K562 (cell line): Measurements from ENCODE around the gene MARCHF3. TPM values are rescaled to one million over a fixed set of nuclear protein-coding genes. Genes with fewer than 3 reads are reported as not detected.

Experiments
- ATAC-seq: fragments of 200-7000 bp; cut with Tn5 transposase; 3 replicates; pipeline ENCODE4 v1.9.1; 2020; ENCODE audit warnings: moderate library complexity
- BruUV-seq: library from RNA; stranded (reverse); fragments of 400-500 nt; replicated peaks from 2 replicates; lab custom pipeline; 2021; lab: Mats Ljungman, UMichigan
- CTCF ChIA-PET: fragments of 300-600 bp; formaldehyde crosslinking; extraction: SDS; loops from one replicate; lab custom pipeline; 2021; ENCODE audit warnings: low intra/inter-chr PET ratio; lab: Yijun Ruan, JAX
- POLR2A ChIA-PET: fragments of 300-600, 350-650 bp; sonication (Branson Sonifier 250); formaldehyde crosslinking; extraction: SDS; loops from one replicate; lab custom pipeline; 2021; ENCODE audit warnings: antibody characterized with exemption, inconsistent platforms; lab: Yijun Ruan, JAX
- DNase-seq, 4 experiments: peaks; one replicate each; pipeline versions ENCODE4 v3.0.0 to v3.0.0-alpha.2; 2011 to 2018; ENCODE audit warnings: low spot score in 3 of 4, mixed read lengths in 3 of 4; ENCODE audit errors: extremely low read depth in 1 of 4
- FAIRE-seq: peaks from 2 replicates; lab custom pipeline; 2011; peaks lifted over from hg19 to GRCh38; lab: Jason Lieb, UNC
- H2AFZ ChIP-seq: 2 replicates; pipeline ENCODE4 v1.6.0; 2011; ENCODE audit warnings: low read depth, low read length, control low read depth, inconsistent platforms
- H3K27ac ChIP-seq: fragments of 200-600 bp; 3 replicates; pipeline ENCODE4 v1.8.0; 2011; ENCODE audit warnings: low read depth, mild to moderate bottlenecking, control low read depth, inconsistent platforms, low read length, moderate library complexity, mixed read lengths; ENCODE audit errors: extremely low read depth
- H3K27me3 ChIP-seq, 2 experiments: fragments of 300-600 bp in 1 of 2; 2 replicates in 1 of 2; 3 replicates in 1 of 2; pipeline versions ENCODE4 v1.6.0 to v1.8.0; 2011; ENCODE audit warnings: inconsistent platforms in 2 of 2, low read length in 2 of 2, mild to moderate bottlenecking in 1 of 2, mixed read lengths in 1 of 2, moderate library complexity in 1 of 2; ENCODE audit not compliant: control insufficient read depth in 2 of 2, insufficient read depth in 2 of 2
- H3K36me3 ChIP-seq: fragments of 300-600 bp; 3 replicates; pipeline ENCODE4 v1.8.0; 2011; ENCODE audit warnings: mild to moderate bottlenecking, low read length, inconsistent platforms; ENCODE audit not compliant: control insufficient read depth, insufficient read depth
- H3K4me1 ChIP-seq, 2 experiments: fragments of 200-600 bp in 1 of 2; replicated peaks in 1 of 2; 2 replicates in 1 of 2; 3 replicates in 1 of 2; pipeline versions ENCODE4 v1.5.1 to v1.8.0; 2011; ENCODE audit warnings: inconsistent platforms in 2 of 2, low read length in 2 of 2, mild to moderate bottlenecking in 1 of 2, mixed read lengths in 1 of 2, moderate library complexity in 1 of 2; ENCODE audit not compliant: control insufficient read depth in 2 of 2, insufficient read depth in 2 of 2
- H3K4me2 ChIP-seq: 2 replicates; pipeline ENCODE4 v1.6.1; 2011; ENCODE audit warnings: low read length, control low read depth, inconsistent platforms, mixed read lengths; ENCODE audit not compliant: insufficient read depth
- H3K4me3 ChIP-seq: fragments of 200-600 bp; sonication (generic), shearing (Covaris generic); 2 replicates; pipeline ENCODE4 v1.5.1; 2016; ENCODE audit warnings: control low read depth, inconsistent platforms
- H3K79me2 ChIP-seq: fragments of 200-600 bp; 3 replicates; pipeline ENCODE4 v1.8.0; 2011; ENCODE audit warnings: low read length, inconsistent platforms; ENCODE audit not compliant: control insufficient read depth, insufficient read depth
- H3K9ac ChIP-seq, 2 experiments: 2 replicates each; pipeline versions ENCODE4 v1.6.0 to v1.6.1; 2011; ENCODE audit warnings: low read depth in 2 of 2, low read length in 2 of 2, control low read depth in 1 of 2, inconsistent platforms in 1 of 2, mild to moderate bottlenecking in 1 of 2, mixed read lengths in 1 of 2; ENCODE audit not compliant: insufficient read depth in 1 of 2
- H3K9me1 ChIP-seq: one replicate; pipeline ENCODE4 v1.6.0; 2011; ENCODE audit warnings: inconsistent platforms, mild to moderate bottlenecking, low read length, moderate library complexity; ENCODE audit not compliant: control insufficient read depth, insufficient read depth
- H3K9me3 ChIP-seq: replicated peaks from 2 replicates; pipeline ENCODE4 v1.5.1; 2011; ENCODE audit warnings: low read depth, low read length, inconsistent platforms; ENCODE audit not compliant: control insufficient read depth, insufficient read depth
- H4K20me1 ChIP-seq: replicated peaks from 2 replicates; pipeline ENCODE4 v1.6.1; 2011; ENCODE audit warnings: low read length, inconsistent platforms, mixed read lengths; ENCODE audit not compliant: control insufficient read depth, insufficient read depth
- BACH1 ChIP-seq: fragments of 200-800 bp; sonication (Bioruptor generic); IDR thresholded peaks from 2 replicates; pipeline ENCODE4 v1.6.1; 2016; ENCODE audit warnings: missing genetic modification characterization, missing compliant biosample characterization
- CEBPG ChIP-seq, 3 experiments: fragments of 200-800 bp in 1 of 3; sonication (Bioruptor generic) in 1 of 3; sonication (generic) in 1 of 3; formaldehyde crosslinking in 1 of 3; IDR thresholded peaks in 2 of 3; conservative IDR thresholded peaks in 1 of 3; 2 replicates each; pipeline versions ENCODE4 v1.6.1 to v1.8.0; 2016 to 2022; ENCODE audit warnings: missing compliant biosample characterization in 2 of 3, missing genetic modification characterization in 2 of 3, mild to moderate bottlenecking in 1 of 3, missing genetic modification reagents in 1 of 3
- FOSL1 ChIP-seq: fragments of 200-800 bp; sonication (Bioruptor generic); conservative IDR thresholded peaks from 2 replicates; pipeline ENCODE4 v1.6.1; 2016; ENCODE audit warnings: missing genetic modification characterization, missing compliant biosample characterization
- FOXK2 ChIP-seq, 2 experiments: fragments of 450-650 bp; IDR thresholded peaks in 1 of 2; conservative IDR thresholded peaks in 1 of 2; 2 replicates each; pipeline ENCODE4 v1.6.1; 2016; ENCODE audit warnings: low read depth in 2 of 2, mild to moderate bottlenecking in 1 of 2
- MEF2D ChIP-seq: conservative IDR thresholded peaks from 2 replicates; pipeline ENCODE4 v1.6.1; 2016; ENCODE audit warnings: low read depth, missing genetic modification characterization, missing compliant biosample characterization
- MYNN ChIP-seq, 2 experiments: sonication (generic); formaldehyde crosslinking in 1 of 2; IDR thresholded peaks; 2 replicates each; pipeline versions ENCODE4 v1.5.0 to v1.6.1; 2016 to 2020; ENCODE audit warnings: antibody characterized with exemption in 1 of 2, missing genetic modification reagents in 1 of 2
- PHTF2 ChIP-seq: fragments of 250-450 bp; sonication (Bioruptor Pico); IDR thresholded peaks from 2 replicates; pipeline ENCODE4 v1.5.0; 2021; ENCODE audit warnings: mild to moderate bottlenecking
- RFX1 ChIP-seq: fragments of 450-650 bp; IDR thresholded peaks from 2 replicates; pipeline ENCODE4 v1.6.1; 2016; ENCODE audit warnings: mild to moderate bottlenecking, moderate library complexity
- SOX6 ChIP-seq: fragments of 450-650 bp; IDR thresholded peaks from 2 replicates; pipeline ENCODE4 v1.6.1; 2014; ENCODE audit warnings: mild to moderate bottlenecking
- TEAD4 ChIP-seq, 2 experiments: sonication (generic) in 1 of 2; formaldehyde crosslinking in 1 of 2; IDR thresholded peaks; 2 replicates each; pipeline versions ENCODE4 v1.6.1 to v1.8.0; 2012 to 2022; ENCODE audit warnings: borderline replicate concordance in 1 of 2, inconsistent platforms in 1 of 2, low read length in 1 of 2, mild to moderate bottlenecking in 1 of 2, missing genetic modification reagents in 1 of 2
- U2AF1 ChIP-seq: fragments of 200-400 bp; formaldehyde crosslinking; optimal IDR thresholded peaks from 2 replicates; pipeline ENCODE3; 2017; ENCODE audit warnings: mild to moderate bottlenecking, low read depth, low read length, moderate library complexity
- ZNF239 ChIP-seq: fragments of 250-450 bp; sonication (Bioruptor Pico); IDR thresholded peaks from 2 replicates; pipeline ENCODE4 v1.4.0; 2020; ENCODE audit warnings: mild to moderate bottlenecking
- WGBS: fragments of 100-300 bp; shearing (Covaris generic); methylation state at CpG from one replicate; pipeline ENCODE4 v1.1.6; 2016; ENCODE audit warnings: low coverage, mixed read lengths; ENCODE audit not compliant: insufficient coverage; ENCODE audit errors: missing lambda C conversion rate; 5-methylcytosine and 5-hydroxymethylcytosine counted together
- in situ Hi-C: fragments of 300-500 bp; cut with MboI; formaldehyde crosslinking; loops from 4 replicates; pipeline ENCODE4 v1.15.0; 2018; ENCODE audit warnings: inconsistent platforms, mixed read lengths
- intact Hi-C: fragments of 100-400 bp; cut with micrococcal nuclease; formaldehyde crosslinking; loops from 2 replicates; pipeline ENCODE4 v1.14.2; 2022
- polyA plus RNA-seq, 8 experiments: library from polyadenylated mRNA; depleted of rRNA in 4 of 8; stranded (reverse) in 5 of 8; unstranded in 3 of 8; fragments of >200 nt; fragmentation: Nextera tagmentation in 2 of 8; fragmentation: Illumina TruSeq in 1 of 8; extraction: Ambion mirVana in 2 of 8; extraction: Trizol in 1 of 8; gene quantifications; 2 replicates each; pipeline versions ENCODE4 v1.2.1 to v1.2.3, GENCODE V29; 2011 to 2014; ENCODE audit warnings: inconsistent platforms in 1 of 8, missing spikeins in 1 of 8
- total RNA-seq, 7 experiments: library from RNA; depleted of rRNA in 6 of 7; stranded (reverse); fragments of >200 nt in 6 of 7; fragmentation: Illumina TruSeq in 2 of 7; extraction: Trizol in 2 of 7; gene quantifications; 2 replicates each; pipeline versions ENCODE4 v1.2.1 to v1.2.3, GENCODE V29; 2011 to 2021; ENCODE audit warnings: low replicate concordance in 1 of 7
- TF ChIP-seq, protein P1 (sequence below): IDR thresholded peaks from 2 replicates; pipeline ENCODE4 v1.6.1; 2011; ENCODE audit not compliant: insufficient read length; ENCODE audit errors: extremely low read depth
- TF ChIP-seq, protein P2 (sequence below): fragments of 250-450 bp; sonication (Bioruptor Pico); IDR thresholded peaks from 2 replicates; pipeline ENCODE4 v1.8.0; 2022; ENCODE audit warnings: moderate library complexity, mild to moderate bottlenecking, inconsistent platforms
- TF ChIP-seq, protein P3 (sequence below): sonication (generic); IDR thresholded peaks from 2 replicates; pipeline ENCODE4 v1.6.1; 2016
- TF ChIP-seq, protein P4 (sequence below): fragments of 450-650 bp; formaldehyde crosslinking; IDR thresholded peaks from 2 replicates; pipeline ENCODE4 v1.4.0; 2020; ENCODE audit warnings: mild to moderate bottlenecking, moderate library complexity
- TF ChIP-seq, protein P5 (sequence below), 2 experiments: fragments of 250-450 bp in 1 of 2; fragments of 450-650 bp in 1 of 2; sonication (Bioruptor Pico) in 1 of 2; IDR thresholded peaks; 2 replicates each; pipeline versions ENCODE4 v1.6.1 to v1.8.0; 2016 to 2021; ENCODE audit warnings: mild to moderate bottlenecking in 2 of 2, moderate library complexity in 2 of 2, missing compliant biosample characterization in 1 of 2, missing genetic modification characterization in 1 of 2

The MARCHF3 gene
- total and polyA plus RNA-seq, 9 of the 15 experiments (the other 6 are each of a cell fraction or from before 2014, with no cell fraction given), result 5.6 to 37.4 (median 16.5) TPM

DNA sequence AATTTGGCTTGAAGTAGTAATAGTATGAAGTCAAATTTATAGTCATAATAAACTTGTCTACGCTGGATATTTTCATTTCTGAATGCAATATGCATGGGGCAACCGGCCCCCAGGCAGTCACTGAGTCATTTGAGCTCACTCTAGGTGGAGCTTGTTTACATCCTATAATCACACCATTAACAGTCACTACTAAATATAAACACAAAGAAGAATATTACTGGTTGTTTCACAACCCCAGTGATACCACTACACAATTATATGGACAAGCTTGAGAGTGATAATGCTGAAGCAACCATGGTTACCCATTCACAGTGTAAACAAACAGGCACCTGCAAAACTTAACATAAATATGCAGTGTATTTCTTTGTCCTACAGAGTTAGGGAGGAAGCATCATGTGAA, 68.7 kb downstream of the MARCHF3 start:
- Histone ChIP-seq H3K79me2 (peaks cover 67% of the 10 kb centered on the region), H4K20me1 (no peaks in the 10 kb centered on the region), H3K4me1 (peaks cover 0 to 25% of the 10 kb centered on the region in 2 experiments; a peak in 3 of 5 replicates), H3K9ac (no peak overlapping the region), H3K27ac (0 out of 3 replicates have a peak overlapping the region, but pooled peaks have one; percentile 3), H3K27me3 (no peaks in the 10 kb centered on the region), H3K36me3 (no peaks in the 10 kb centered on the region; the same call in 2 of the 3 replicates), H3K4me3 (no peak overlapping the region), H3K9me1 (no peaks in the 10 kb centered on the region), H3K9me3 (no peaks in the 10 kb centered on the region), H2AFZ (no peak overlapping the region), H3K4me2 (no peak overlapping the region)
- intact Hi-C loops, result no loop called here
- no TSS peak for BruUV-seq
- DNase-seq (no peak), FAIRE-seq (no peak), ATAC-seq (peak; percentile 51)
- WGBS, result 37% methylated on average over 2 of the region's 2 CpGs
- in situ Hi-C loops, result no loop called here
- ChIA-PET CTCF (no interaction called here), POLR2A (interaction anchor here (0.5 to 1.0 kb wide), 4 partner anchors 12 to 97 kb away, joined by 3 to 7 read pairs (median 4); no protein-coding TSS in a partner anchor)
- TF ChIP-seq SOX6, result peak; percentile 50; the same call in 1 of the 2 replicates
- no peak for TF ChIP-seq MYNN (IDR thresholded peaks at IDR 0.05)
- no peak for TF ChIP-seq MYNN (CRISPR knock-in tag; IDR thresholded peaks at IDR 0.05)
- no peak for TF ChIP-seq U2AF1
- TF ChIP-seq RFX1, result peak; percentile 72
- no peak for TF ChIP-seq ZNF239 (CRISPR knock-in tag)
- TF ChIP-seq CEBPG (CRISPR knock-in tag; IDR thresholded peaks at IDR 0.05), result 0 out of 2 replicates have a peak, but pooled peaks have one; percentile 16
- TF ChIP-seq CEBPG (tag; conservative IDR thresholded peaks at IDR 0.05 in 1 of 2, IDR thresholded peaks at IDR 0.05 in 1 of 2), result peak; percentile 51 to 87
- TF ChIP-seq, protein P1, sequence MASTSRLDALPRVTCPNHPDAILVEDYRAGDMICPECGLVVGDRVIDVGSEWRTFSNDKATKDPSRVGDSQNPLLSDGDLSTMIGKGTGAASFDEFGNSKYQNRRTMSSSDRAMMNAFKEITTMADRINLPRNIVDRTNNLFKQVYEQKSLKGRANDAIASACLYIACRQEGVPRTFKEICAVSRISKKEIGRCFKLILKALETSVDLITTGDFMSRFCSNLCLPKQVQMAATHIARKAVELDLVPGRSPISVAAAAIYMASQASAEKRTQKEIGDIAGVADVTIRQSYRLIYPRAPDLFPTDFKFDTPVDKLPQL, result no peak
- no peak for TF ChIP-seq PHTF2 (CRISPR knock-in tag)
- TF ChIP-seq MEF2D (tag), result 0 out of 2 replicates have a peak, but pooled peaks have one; percentile 23
- TF ChIP-seq TEAD4 (IDR thresholded peaks at IDR 0.05; ENCODE audit: low read length), result peak; percentile 42; the same call in 1 of the 2 replicates
- no peak for TF ChIP-seq TEAD4 (CRISPR knock-in tag; IDR thresholded peaks at IDR 0.05; ENCODE audit: borderline replicate concordance)
- TF ChIP-seq BACH1 (tag), result no peak
- TF ChIP-seq, protein P2, sequence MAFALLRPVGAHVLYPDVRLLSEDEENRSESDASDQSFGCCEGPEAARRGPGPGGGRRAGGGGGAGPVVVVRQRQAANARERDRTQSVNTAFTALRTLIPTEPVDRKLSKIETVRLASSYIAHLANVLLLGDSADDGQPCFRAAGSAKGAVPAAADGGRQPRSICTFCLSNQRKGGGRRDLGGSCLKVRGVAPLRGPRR, result no peak
- TF ChIP-seq, protein P3, sequence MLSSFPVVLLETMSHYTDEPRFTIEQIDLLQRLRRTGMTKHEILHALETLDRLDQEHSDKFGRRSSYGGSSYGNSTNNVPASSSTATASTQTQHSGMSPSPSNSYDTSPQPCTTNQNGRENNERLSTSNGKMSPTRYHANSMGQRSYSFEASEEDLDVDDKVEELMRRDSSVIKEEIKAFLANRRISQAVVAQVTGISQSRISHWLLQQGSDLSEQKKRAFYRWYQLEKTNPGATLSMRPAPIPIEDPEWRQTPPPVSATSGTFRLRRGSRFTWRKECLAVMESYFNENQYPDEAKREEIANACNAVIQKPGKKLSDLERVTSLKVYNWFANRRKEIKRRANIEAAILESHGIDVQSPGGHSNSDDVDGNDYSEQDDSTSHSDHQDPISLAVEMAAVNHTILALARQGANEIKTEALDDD, result no peak
- TF ChIP-seq, protein P4, sequence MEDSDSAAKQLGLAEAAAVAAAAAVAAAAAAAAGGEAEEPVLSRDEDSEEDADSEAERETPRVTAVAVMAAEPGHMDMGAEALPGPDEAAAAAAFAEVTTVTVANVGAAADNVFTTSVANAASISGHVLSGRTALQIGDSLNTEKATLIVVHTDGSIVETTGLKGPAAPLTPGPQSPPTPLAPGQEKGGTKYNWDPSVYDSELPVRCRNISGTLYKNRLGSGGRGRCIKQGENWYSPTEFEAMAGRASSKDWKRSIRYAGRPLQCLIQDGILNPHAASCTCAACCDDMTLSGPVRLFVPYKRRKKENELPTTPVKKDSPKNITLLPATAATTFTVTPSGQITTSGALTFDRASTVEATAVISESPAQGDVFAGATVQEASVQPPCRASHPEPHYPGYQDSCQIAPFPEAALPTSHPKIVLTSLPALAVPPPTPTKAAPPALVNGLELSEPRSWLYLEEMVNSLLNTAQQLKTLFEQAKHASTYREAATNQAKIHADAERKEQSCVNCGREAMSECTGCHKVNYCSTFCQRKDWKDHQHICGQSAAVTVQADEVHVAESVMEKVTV (CRISPR knock-in tag), result no peak
- peak; percentile 57 for TF ChIP-seq FOSL1 (tag)
- TF ChIP-seq, protein P5, sequence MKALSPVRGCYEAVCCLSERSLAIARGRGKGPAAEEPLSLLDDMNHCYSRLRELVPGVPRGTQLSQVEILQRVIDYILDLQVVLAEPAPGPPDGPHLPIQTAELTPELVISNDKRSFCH (CRISPR knock-in tag; IDR thresholded peaks at IDR 0.05), result no peak
- TF ChIP-seq, protein P5 (tag; IDR thresholded peaks at IDR 0.05), result no peak
- TF ChIP-seq FOXK2 (conservative IDR thresholded peaks at IDR 0.05 in 1 of 2, IDR thresholded peaks at IDR 0.05 in 1 of 2; ENCODE audit: low read depth in 2 of 2), result peak; percentile 71 to 86
